Measurements from ENCODE around the gene MACROD2. TPM values are rescaled to one million over a fixed set of nuclear protein-coding genes. Genes with fewer than 3 reads are reported as not detected.

Gene MACROD2
- total RNA-seq, 1 experiment from 2014 or later: 3.1 TPM

DNA sequence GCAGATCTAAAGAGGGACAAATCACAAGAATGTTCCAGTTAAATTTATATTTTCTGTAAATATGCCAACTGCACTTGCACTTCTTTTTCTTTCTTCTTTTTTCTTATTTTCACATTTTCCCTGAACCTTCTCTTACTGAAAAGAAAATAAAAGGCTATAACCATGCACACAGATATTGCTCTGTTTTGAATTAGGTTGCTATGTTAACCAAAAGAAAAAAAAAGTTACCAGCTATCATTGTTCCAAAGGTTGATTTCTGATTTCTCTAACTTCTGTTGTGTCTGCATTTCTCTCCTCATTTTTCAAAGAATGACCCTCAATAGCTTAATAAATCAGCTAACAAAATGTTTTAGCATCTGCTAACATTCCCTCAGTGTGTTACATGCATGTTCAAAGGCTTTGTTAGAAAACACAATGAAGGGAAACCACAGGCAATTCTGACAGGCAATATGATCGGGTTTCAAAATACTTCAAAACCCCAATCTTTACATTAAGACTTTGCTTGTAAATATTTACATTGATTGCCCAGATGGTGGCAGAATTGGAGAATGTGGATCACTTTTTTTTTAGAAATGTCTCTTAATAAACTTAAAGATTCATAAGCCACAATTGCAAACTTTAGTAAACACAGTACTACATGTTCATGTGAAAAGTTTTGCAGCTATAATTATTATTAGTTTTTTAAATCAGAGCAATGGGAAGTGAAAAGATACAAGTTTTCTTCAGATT, 1270.4 kb downstream of the MACROD2 start:
- intact Hi-C loops (cut with micrococcal nuclease): loop anchor here (5.0 kb wide), 1 partner anchor 492 kb away; no protein-coding TSS in a partner anchor
- Mint-ChIP-seq H3K27me3 (ENCODE audit: insufficient read depth, unreplicated experiment) (no peaks in the 10 kb centered on the region), H3K36me3 (ENCODE audit: insufficient read depth, unreplicated experiment) (no peaks in the 10 kb centered on the region), H3K4me3 (ENCODE audit: unreplicated experiment) (no peak overlapping the region), H3K9me3 (ENCODE audit: unreplicated experiment) (peaks cover 6% of the 10 kb centered on the region), H3K27ac (ENCODE audit: low read depth, unreplicated experiment) (no peak overlapping the region), H3K4me1 (ENCODE audit: insufficient read depth, unreplicated experiment) (no peaks in the 10 kb centered on the region)
- TF ChIP-seq, protein P1, sequence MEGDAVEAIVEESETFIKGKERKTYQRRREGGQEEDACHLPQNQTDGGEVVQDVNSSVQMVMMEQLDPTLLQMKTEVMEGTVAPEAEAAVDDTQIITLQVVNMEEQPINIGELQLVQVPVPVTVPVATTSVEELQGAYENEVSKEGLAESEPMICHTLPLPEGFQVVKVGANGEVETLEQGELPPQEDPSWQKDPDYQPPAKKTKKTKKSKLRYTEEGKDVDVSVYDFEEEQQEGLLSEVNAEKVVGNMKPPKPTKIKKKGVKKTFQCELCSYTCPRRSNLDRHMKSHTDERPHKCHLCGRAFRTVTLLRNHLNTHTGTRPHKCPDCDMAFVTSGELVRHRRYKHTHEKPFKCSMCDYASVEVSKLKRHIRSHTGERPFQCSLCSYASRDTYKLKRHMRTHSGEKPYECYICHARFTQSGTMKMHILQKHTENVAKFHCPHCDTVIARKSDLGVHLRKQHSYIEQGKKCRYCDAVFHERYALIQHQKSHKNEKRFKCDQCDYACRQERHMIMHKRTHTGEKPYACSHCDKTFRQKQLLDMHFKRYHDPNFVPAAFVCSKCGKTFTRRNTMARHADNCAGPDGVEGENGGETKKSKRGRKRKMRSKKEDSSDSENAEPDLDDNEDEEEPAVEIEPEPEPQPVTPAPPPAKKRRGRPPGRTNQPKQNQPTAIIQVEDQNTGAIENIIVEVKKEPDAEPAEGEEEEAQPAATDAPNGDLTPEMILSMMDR (IDR thresholded peaks at IDR 0.05; ENCODE audit: unreplicated experiment): no peak
- POLR2A ChIA-PET: interaction anchor here (0.6 to 0.7 kb wide), 2 partner anchors 39 to 646 kb away, joined by 4 to 6 read pairs; no protein-coding TSS in a partner anchor
- no TSS peak for BruUV-seq (replicated peaks)
- no peak for DNase-seq (ENCODE audit: unreplicated experiment)
- CTCF ChIA-PET: interaction anchor here (0.7 to 1.6 kb wide), 15 partner anchors 10 to 1002 kb away, joined by 3 to 6 read pairs (median 3); no protein-coding TSS in a partner anchor

DNA sequence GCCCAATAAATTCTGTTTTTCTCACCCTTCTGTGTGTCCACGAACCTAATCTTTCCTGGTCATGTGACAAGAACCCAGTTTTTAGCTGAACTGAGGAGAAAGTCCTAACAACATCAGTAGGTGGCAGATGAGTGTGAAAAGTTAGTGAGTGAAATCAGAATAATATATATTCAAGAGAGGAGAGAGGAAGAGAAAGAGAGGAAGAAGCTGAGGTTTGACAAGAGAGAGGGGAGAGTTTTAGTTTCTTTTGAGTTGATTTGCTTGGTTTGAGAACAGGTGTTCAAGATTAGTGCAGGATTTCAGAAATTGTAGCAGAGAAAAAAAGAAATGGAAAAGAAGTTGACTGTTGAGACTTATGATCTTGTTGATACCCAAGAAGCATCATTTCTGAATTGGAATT, 1272.6 kb downstream of the MACROD2 start:
- ChIA-PET POLR2A (interaction anchor here (0.6 kb wide), 1 partner anchor 218 kb away, joined by 5 read pairs; no protein-coding TSS in a partner anchor), CTCF (interaction anchor here (0.7 kb wide), 1 partner anchor 675 kb away, joined by 3 read pairs; no protein-coding TSS in a partner anchor)
- BruUV-seq (replicated peaks): no TSS peak
- no peaks in the 10 kb centered on the region for H3K4me1 Mint-ChIP-seq (ENCODE audit: insufficient read depth, unreplicated experiment)
- no peaks in the 10 kb centered on the region for H3K36me3 Mint-ChIP-seq (ENCODE audit: insufficient read depth, unreplicated experiment)
- no peaks in the 10 kb centered on the region for H3K9me3 Mint-ChIP-seq (ENCODE audit: unreplicated experiment)
- TF ChIP-seq, protein P1 (IDR thresholded peaks at IDR 0.05; ENCODE audit: unreplicated experiment): no peak
- H3K27ac Mint-ChIP-seq (ENCODE audit: low read depth, unreplicated experiment): no peak overlapping the region
- intact Hi-C loops (cut with micrococcal nuclease): loop anchor here (5.0 kb wide), 1 partner anchor 489 kb away; no protein-coding TSS in a partner anchor
- no peaks in the 10 kb centered on the region for H3K27me3 Mint-ChIP-seq (ENCODE audit: insufficient read depth, unreplicated experiment)
- DNase-seq (ENCODE audit: unreplicated experiment): no peak
- H3K4me3 Mint-ChIP-seq (ENCODE audit: unreplicated experiment): no peak overlapping the region

DNA sequence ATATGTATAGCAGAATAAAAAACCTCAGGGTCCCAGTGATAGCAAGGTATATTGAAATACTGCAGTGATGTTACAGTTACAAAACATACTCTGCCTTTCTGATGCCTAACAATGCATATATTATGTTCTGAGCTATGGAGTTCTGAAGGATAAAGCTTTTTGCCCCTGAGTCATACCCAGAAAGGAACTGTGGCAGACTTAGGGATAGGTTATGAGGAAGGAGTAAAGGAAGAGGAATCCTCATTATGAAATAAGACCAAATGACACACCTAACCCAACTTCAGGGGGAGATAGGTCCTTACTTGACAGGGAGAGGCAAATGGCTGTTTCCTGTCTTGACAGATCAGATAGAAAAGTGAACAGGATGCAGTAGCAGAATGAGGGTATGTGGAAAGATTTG, 1282.7 kb downstream of the MACROD2 start:
- H3K27ac Mint-ChIP-seq (ENCODE audit: low read depth, unreplicated experiment): no peak overlapping the region
- H3K4me3 Mint-ChIP-seq (ENCODE audit: unreplicated experiment): no peak overlapping the region
- H3K27me3 Mint-ChIP-seq (ENCODE audit: insufficient read depth, unreplicated experiment): no peaks in the 10 kb centered on the region
- H3K4me1 Mint-ChIP-seq (ENCODE audit: insufficient read depth, unreplicated experiment): no peaks in the 10 kb centered on the region
- ChIA-PET CTCF (no interaction called here), POLR2A (no interaction called here)
- no TSS peak for BruUV-seq (replicated peaks)
- no peak for DNase-seq (ENCODE audit: unreplicated experiment)
- intact Hi-C loops (cut with micrococcal nuclease): no loop called here
- peaks cover 13% of the 10 kb centered on the region for H3K9me3 Mint-ChIP-seq (ENCODE audit: unreplicated experiment)
- TF ChIP-seq, protein P1 (IDR thresholded peaks at IDR 0.05; ENCODE audit: unreplicated experiment): no peak
- no peaks in the 10 kb centered on the region for H3K36me3 Mint-ChIP-seq (ENCODE audit: insufficient read depth, unreplicated experiment)

DNA sequence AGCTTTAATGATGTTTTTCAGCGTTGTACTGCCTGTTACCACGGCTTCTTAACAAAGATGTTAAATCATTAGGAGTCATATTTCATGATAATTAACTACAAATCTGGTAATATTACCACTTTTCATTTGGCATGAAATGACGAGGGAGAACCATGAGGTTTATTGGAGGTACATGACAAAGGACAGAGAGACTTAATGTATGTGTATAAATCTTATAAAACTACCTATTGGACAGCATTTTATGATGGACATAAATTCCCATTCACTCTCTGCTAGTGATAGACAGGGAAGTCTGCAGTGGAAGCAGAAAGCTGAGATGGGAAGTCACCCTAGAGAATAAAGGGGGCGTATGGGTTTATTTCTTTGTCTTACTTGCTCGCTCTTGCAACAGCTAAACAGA, 1292.0 kb downstream of the MACROD2 start:
- ChIA-PET CTCF (interaction anchor here (0.7 to 1.1 kb wide), 2 partner anchors 247 to 951 kb away, joined by 3 to 4 read pairs; no protein-coding TSS in a partner anchor), POLR2A (interaction anchor here (1.4 kb wide), 1 partner anchor 10 kb away, joined by 3 read pairs; no protein-coding TSS in a partner anchor)
- TF ChIP-seq, protein P1 (IDR thresholded peaks at IDR 0.05; ENCODE audit: unreplicated experiment): no peak
- DNase-seq (ENCODE audit: unreplicated experiment): no peak
- H3K4me1 Mint-ChIP-seq (ENCODE audit: insufficient read depth, unreplicated experiment): no peaks in the 10 kb centered on the region
- no TSS peak for BruUV-seq (replicated peaks)
- intact Hi-C loops (cut with micrococcal nuclease): no loop called here
- no peak overlapping the region for H3K27ac Mint-ChIP-seq (ENCODE audit: low read depth, unreplicated experiment)
- H3K27me3 Mint-ChIP-seq (ENCODE audit: insufficient read depth, unreplicated experiment): no peaks in the 10 kb centered on the region
- no peaks in the 10 kb centered on the region for H3K36me3 Mint-ChIP-seq (ENCODE audit: insufficient read depth, unreplicated experiment)
- H3K9me3 Mint-ChIP-seq (ENCODE audit: unreplicated experiment): peaks cover 5% of the 10 kb centered on the region
- no peak overlapping the region for H3K4me3 Mint-ChIP-seq (ENCODE audit: unreplicated experiment)

Data from MCF 10A (cell line).